HG03520 (cell line): ENCODE data around the gene KRT80.
"Not testable (repeated sequence)": the region's sequence is repeated elsewhere in the genome, so short reads cannot be mapped to it uniquely, and the experiment has no call there.

Source experiments
- ATAC-seq: cut with Tn5 transposase; IDR thresholded peaks from one replicate; pipeline ENCODE4 v1.9.1; 2021; ENCODE audit warnings: mild to moderate bottlenecking, moderate library complexity; ENCODE audit not compliant: unreplicated experiment

The KRT80 gene

DNA sequence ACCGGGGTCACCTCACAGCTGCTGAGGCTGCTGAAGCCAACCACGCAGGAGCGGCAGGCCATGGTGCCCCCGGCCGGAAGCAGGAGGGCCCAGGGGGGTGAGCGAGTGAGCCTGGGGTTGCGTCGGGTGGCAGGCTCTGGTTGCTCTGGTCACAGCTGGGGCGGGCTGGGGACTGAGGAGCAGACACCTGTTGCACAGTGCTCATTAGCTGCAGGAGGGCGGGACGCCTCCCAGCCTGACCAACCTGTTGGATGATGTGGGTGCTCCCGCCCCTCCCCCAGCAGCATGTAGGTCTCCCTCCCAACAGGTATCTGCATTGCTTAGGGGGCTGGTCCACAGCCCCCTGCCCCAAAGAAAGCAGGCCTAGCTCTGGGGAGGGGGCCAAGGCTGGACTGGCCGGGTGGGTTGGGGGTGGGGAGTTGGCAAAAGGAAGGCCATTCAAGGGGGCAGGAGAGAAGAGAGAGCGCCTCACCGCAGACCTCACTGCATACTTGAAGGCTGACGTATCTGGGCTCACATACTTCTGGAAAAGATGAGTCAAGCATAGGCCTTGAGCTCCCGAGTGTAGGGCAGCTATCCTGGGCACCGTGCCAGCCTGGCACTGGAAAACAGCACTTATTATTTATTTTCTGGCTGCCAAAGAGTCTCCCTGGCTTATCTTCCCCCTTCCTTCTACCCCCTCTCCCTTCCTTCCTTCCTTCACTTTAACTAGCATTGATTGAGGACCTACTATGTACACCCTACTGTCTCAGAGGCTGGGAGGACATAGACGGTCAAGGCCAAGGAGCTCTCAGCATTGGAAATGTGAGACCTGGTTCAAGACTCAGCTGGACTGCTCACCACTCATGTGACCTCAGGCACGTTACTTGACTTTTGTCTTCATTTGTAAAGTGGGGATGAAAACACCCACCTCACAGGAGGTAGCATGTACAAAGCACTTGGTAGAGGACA lies at the start of gene KRT80:
Gene KRT80, minus strand, starts transcription at position 174 of the 951 bp plus-strand sequence. Its CDS starts 112 bp downstream, at position 62.
- ATAC-seq: no peak

DNA sequence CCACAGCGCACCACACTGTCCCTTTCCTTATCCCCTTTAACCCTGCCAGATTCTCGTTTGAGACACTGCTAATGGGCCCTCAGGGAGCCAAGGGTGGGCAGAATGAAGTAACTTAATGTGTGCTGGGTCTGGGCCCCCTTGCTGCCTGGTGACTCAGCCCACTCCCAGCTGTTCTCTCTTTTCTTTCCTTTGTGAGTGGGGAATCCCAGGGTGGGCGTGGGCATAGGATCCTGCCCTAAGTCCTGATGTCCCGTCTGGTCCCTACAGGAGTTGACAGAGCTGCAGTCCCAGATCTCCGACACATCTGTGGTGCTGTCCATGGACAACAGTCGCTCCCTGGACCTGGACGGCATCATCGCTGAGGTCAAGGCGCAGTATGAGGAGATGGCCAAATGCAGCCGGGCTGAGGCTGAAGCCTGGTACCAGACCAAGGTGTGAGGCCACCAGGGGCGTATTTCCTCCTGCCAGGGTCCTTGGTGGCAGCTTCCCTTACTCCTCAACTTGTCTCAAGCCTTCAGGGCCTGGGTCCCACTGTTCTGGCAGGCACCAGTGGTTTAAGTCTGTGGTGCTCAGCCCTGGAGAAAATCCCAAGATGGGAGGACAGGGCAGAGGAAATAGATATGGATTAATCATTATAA lies 49.5 kb upstream of the KRT80 start:
- ATAC-seq: no peak

DNA sequence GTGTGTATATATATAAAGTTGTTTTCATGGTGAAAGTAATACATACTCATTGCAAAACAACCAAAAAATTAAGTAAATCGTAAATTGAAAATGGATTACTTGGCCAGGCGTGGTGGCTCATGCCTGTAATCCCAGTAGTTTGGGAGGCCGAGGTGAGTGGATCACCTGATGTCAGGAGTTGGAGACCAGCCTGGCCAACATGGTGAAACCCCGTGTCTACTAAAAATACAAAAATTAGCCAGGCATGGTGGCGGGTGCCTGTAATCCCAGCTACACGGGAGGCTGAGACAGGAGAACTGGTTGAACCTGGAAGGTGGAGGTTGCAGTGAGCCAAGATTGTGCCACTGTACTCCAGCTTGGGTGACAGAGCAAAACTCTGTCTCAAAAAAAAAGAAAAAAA lies 48.4 kb upstream of the KRT80 start:
- ATAC-seq: not testable (repeated sequence)

DNA sequence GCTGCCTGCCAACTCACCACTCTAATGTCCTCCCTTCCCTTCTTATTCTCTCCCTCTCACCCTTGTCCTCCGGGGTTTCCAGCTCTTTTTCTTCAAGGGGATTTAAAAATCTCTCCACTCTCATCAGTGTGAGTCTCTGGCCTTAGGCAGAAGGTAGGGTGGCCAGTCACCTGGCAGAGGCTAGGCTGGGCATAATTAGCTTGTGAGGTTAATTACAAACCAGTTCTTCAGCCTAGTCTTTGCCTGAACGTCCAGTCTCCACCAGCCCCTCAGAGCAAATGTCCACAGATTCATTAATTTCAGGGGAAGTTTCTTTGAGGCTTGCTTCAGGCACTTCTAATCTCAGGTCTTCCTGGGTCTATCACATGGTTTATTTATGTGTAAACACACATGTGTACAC lies 48.0 kb upstream of the KRT80 start:
- no peak for ATAC-seq

DNA sequence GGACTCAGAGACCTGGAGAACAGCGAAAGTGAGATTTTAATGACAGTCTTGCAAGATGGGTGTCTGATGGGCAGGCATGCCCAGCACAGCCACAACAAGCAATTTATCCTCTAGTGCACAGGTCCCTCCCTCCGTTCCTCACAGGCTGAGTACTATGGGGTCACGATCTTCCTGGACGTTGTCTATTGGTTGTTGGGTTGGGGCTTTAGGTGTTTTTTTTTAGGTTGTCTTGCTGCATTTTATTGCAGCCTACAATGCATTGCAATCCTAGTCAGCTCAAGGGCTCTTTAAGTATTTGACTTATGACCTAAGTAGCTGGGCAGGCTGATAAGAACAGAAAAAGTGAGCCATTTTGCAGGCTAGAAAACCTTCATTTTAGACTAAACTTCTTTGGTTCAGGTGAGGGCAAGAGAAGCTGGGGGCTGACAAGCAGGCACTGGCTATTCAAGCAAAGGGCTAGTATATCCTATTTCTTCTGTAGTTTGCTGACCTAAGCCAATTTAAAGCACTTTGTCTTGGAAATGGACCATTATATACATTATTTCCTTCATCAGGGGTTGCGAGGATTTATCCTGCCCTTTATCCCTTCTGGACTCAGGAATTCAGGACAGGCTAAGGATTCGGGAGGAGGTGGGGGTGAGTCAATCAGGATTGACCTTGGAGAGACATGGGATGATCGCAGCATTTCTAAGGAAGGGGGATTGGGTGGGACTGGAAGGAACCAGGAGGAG lies 47.3 kb upstream of the KRT80 start:
- ATAC-seq: no peak

DNA sequence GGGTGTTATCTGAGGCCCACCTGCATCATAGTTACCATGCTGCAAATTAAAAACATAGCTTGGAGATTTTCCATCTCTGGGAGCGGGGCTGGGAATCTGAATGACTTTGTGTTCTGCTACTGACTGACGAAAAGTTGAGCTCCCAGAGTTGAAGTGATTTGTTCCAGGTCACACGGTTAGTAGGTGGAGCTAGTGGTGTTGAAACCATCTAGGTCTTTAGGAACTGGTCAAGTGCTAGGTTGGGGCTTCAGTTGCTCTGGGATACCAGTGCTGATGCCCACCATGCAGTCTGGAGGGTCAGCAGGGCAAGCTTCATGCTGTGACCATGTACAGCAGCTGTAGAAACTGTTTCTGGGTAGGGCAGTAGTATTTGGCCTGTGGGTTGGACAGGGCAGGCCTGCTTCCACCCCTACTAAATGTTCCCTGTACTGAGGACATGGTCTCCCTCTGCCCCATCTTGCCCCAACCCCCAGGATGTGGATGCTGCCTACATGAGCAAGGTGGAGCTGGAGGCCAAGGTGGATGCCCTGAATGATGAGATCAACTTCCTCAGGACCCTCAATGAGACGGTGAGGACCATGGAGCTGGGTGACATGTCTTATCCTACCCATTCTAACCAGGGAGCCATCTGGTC lies 46.5 kb upstream of the KRT80 start:
- ATAC-seq: no peak

DNA sequence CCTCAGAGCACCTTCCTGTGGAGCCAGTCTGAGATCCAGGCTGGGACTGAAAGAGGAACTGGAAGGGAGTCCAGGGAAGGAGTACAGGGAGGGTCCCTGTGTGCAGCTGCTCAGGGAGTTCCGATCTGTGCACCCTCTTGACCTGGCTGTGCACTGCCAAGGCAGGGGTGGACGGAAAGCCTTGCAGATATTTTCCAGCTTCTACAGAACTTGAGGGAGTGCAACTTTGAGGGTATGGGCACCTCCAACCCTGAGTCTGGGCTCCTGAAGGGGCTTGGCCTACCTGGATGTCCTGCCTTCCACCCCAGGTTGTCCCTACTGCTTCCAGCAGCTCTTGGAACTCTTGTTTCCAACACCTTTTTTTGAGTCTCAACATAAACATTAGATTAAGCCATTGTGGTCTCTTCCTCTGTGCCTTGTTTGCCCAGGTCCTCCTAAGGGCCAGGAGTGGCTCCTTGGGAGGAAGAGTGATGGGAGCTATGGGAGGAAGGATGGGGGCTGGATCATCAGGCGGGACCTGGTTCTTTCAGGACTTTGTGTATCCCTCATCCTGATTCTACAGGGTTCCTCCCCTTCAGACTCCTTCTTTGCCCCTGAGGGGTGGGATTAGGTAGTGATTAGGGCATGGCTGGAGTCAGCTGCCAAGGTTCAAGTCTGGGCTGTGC lies 44.7 kb upstream of the KRT80 start:
- no peak for ATAC-seq

DNA sequence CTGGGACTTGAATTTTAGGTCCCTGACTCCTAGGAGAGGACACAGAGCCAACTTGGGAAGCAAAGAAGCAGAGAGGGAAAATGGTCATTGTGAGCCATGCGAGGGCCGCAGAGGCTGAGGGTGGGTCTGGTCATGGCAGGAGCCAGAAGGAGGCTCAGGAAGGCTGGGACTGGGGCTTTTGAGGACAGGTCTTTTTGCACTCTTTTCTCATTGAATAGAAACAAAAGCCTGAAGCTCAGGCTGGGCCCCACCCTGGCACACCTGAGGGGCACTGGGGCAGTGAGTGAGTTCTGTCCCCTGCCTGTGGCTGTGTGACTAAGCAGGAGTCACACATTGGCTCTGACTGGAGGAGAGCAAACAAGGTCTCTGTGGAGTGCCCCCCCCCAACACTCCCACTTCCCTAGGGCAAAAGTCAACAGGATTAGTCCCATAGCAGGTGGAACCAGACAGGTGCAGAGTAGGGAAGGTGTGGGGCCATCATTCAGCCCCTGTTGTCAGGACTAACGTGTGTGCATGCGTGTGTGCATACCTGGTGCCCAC lies 44.1 kb upstream of the KRT80 start:
- ATAC-seq: no peak

DNA sequence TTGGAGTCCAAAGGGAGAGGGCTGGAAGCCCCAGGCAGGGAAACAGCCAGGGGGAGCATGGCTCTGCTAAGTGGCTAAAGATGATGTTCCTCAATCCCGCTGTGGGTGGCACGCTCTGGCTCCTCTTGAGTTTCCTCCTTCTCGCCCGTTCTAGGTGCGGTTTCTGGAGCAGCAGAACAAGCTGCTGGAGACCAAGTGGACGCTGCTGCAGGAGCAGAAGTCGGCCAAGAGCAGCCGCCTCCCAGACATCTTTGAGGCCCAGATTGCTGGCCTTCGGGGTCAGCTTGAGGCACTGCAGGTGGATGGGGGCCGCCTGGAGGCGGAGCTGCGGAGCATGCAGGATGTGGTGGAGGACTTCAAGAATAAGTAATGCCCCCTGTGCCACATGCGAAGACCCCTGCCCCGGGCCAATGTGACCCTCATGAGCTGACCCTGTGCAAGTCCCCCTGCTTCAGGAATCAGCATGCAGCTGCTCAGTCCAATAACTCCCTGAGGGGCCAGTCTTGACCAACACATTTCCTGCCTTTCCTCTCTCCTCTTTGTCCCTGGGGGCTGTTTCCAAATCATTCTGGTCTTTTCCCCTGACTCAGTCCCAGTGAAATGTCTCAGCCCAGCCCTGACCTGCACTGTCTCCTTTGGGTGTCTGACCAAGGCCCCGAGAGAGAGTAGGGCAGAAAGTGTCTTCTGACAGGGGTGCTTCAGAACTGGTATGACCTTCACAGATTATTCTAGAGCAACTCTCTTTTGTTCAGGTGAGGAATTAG lies 43.4 kb upstream of the KRT80 start:
- no peak for ATAC-seq

DNA sequence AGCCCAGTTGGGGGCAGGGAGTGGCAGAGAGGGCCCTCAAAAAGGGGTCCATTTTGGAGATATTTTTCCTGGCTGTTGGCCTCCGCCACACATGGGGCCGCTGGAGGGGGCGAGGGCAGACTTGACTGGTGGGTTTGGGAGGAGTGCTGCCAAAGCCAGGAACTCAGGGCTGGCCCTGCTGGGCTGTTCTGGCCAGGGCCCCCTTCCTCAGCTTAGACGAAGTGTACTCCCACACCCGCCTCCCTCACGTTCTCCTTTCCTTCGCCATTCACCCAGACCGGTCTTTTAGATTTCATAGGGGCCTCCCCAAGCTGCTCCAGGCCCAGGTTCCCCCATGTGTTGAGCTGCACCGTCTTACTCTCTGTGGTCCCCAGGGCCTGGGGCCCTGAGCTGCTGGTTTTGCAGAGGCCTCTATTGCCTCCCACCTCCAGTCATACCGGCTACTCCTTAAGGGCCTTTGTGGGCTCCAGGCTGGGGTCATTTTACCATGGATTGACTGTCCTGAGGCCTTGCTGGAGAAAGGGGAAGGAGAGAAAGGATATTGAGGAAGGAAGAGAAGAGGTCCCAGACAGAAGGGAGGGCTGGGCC lies 42.5 kb upstream of the KRT80 start:
- no peak for ATAC-seq

DNA sequence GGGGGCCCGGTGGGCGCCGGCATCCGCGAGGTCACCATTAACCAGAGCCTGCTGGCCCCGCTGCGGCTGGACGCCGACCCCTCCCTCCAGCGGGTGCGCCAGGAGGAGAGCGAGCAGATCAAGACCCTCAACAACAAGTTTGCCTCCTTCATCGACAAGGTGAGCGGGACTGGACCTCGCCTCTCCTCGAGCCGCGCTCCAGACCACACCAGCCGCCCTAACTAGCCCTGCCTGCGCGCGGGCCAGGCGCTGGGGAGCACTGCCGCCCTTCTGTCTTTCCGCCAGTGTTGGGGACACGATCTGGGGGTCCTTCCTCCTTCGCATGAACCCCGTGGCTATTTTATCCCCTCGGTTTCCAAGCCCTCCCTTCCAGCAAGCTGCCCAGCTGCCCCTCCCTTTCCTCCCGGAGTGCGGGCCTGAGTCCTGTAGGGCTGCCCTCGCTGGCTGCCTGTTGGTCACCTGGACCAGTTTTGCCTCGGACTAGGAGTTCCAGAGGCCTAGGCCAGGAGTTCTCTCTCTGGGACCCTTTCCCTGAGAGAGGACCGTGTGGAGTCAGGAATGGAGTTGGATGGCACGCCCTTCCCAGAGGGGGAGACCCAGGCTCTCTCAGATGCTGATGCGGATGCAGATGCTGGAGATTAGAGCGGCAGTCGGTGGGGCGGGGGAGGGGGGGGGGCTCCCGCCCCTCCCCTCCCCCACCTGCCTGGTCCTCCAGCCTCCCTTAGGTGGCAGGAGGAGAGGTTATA lies 41.8 kb upstream of the KRT80 start:
- ATAC-seq: no peak

DNA sequence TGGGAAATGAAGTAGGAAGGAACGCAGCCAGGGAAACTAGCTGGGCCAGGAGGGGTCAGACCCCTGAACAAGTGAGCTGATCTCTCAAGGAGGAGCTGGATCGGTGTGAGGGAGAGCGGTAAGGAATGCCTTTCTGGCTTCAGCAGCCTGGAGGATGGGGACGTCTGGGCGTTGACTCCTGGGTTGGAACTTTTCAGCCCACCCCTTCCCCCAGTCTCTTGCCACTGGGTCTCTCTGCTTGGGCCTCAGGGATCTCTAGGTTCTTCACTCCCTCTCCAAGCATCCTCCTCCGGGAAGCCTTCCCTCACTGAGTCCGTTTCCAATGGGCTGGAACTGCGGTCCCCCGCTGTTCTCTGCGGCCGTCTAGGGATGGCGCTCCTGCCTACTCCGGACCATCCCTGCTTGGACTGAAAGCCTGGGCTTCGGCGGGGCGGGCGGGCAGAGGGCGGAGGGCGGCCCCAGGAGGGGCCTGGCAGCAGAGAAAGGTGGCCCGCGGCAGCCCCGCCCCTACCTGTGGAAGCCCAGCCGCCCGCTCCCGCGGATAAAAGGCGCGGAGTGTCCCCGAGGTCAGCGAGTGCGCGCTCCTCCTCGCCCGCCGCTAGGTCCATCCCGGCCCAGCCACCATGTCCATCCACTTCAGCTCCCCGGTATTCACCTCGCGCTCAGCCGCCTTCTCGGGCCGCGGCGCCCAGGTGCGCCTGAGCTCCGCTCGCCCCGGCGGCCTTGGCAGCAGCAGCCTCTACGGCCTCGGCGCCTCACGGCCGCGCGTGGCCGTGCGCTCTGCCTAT lies 41.1 kb upstream of the KRT80 start, which contains the start of gene KRT7:
Gene KRT7, plus strand, starts transcription at position 570 of the 788 bp plus-strand sequence. Its CDS starts 54 bp downstream, at position 624.
- ATAC-seq: no peak

DNA sequence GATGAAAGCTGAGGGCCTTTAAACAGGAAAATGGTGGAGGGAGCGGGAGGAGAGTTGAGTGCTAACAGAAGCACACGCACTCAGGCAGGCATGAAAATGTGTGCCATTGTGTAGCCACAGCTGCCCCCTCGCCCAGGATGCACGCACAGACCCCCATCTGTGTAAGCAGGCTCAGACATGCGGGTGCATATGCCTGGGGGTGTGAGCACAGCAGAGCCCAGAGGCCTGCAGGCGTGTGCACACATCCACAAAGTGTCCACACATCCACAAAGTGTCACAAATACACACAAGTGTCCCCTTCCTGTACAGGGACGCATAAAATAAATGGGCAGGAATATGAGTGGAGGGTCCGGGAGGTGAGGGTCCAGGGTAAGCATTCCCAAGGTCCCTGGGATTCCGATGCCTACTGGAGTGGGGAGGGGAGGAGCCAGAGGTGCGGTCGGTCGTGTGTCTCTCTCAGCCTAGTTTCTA lies 40.4 kb upstream of the KRT80 start:
- ATAC-seq: no peak

DNA sequence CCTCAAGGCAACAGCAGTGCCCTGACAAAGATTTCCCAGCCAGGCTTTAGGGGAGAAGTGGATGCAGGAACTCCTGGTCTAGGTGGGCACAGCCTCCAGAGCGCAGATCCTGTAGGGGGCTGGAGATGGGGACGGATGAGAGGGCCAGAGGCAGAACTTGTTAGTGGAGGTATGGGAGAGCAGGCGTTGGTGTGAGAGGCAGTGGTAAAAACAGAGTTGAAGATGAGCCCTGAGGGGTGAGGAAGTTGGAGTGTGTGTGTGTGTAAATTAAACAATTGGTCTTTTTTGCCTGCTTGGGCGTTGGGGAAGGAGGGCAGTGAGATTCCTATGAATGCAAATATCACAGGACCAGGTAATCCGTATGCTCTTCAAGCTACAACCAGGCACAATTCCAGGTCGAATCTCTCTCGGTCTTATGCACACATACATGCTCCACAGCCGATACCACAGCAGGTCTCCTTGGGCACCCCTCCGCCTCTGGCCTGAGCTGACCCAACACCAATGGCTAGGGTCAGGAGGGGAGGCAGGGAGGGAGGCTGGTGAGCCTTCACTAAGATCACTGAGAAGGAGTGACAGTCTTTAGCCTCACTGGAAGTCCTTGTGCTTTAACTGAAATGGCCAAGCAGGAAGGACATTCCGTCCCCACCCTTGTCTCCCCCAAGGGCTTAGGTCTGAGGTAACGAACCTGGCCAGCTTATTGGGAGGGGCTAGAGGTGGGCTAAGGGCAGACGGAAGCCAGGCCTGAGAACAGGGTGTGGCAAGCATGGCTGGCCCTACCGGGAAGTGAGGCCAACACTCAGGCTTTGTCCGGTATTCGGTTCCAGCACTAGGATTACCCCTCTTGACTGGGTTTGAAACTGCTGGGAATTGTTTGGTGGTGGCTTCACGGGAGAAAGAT lies 39.7 kb upstream of the KRT80 start:
- no peak for ATAC-seq

DNA sequence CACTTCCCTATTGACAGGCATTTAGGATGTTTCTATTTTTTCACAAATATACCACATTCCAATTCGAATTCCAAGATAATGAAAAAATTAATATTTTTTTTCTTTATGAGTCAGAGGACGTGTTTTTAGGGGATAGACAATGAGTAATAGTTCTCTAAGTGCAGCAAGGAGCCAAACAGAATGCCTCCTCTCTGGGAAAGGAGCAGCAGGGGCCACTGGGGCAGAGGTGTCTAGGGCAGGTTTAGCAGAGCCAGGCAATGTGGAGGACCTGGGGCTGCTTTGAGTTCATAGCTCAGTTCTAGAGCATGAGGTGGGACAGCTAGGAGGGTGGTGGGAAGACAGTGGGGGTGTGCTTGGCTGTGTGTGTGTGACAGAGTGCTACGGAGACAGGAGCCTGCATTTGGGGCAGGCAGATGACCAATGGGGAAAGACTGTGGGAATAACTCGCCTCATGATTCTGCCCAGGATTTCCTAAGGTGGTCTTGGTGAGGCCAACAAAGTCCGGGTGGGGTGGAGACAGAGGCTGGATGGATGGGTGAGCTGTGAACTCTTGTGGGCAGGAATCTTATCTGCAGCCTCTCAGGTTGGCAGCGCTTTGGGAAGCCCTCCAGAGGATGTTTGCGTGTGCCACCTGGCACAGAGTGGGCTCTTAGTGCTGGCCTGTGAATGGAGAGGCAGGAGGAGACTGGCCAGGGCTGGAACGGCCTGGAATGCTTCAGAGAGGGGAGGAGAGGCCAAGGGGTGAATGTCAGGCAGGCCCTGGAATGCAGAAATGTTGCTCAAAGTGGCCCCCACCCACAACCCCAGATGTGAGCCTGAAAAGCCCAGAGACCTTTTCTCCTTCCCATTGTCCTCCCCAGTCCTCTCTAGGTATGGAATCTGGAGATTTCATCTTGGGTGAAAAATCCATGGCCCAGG lies 38.8 kb upstream of the KRT80 start:
- no peak for ATAC-seq
